GM18858 (cell line): Measurements from ENCODE around the gene BPTF.
"Not testable (repeated sequence)": the region's sequence is repeated elsewhere in the genome, so short reads cannot be mapped to it uniquely, and the experiment has no call there.

Source experiments
- ATAC-seq: cut with Tn5 transposase; IDR thresholded peaks from one replicate; pipeline ENCODE4 v1.9.1; 2021; ENCODE audit not compliant: unreplicated experiment

BPTF gene, protein sequence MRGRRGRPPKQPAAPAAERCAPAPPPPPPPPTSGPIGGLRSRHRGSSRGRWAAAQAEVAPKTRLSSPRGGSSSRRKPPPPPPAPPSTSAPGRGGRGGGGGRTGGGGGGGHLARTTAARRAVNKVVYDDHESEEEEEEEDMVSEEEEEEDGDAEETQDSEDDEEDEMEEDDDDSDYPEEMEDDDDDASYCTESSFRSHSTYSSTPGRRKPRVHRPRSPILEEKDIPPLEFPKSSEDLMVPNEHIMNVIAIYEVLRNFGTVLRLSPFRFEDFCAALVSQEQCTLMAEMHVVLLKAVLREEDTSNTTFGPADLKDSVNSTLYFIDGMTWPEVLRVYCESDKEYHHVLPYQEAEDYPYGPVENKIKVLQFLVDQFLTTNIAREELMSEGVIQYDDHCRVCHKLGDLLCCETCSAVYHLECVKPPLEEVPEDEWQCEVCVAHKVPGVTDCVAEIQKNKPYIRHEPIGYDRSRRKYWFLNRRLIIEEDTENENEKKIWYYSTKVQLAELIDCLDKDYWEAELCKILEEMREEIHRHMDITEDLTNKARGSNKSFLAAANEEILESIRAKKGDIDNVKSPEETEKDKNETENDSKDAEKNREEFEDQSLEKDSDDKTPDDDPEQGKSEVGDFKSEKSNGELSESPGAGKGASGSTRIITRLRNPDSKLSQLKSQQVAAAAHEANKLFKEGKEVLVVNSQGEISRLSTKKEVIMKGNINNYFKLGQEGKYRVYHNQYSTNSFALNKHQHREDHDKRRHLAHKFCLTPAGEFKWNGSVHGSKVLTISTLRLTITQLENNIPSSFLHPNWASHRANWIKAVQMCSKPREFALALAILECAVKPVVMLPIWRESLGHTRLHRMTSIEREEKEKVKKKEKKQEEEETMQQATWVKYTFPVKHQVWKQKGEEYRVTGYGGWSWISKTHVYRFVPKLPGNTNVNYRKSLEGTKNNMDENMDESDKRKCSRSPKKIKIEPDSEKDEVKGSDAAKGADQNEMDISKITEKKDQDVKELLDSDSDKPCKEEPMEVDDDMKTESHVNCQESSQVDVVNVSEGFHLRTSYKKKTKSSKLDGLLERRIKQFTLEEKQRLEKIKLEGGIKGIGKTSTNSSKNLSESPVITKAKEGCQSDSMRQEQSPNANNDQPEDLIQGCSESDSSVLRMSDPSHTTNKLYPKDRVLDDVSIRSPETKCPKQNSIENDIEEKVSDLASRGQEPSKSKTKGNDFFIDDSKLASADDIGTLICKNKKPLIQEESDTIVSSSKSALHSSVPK (N-terminal part only)

DNA sequence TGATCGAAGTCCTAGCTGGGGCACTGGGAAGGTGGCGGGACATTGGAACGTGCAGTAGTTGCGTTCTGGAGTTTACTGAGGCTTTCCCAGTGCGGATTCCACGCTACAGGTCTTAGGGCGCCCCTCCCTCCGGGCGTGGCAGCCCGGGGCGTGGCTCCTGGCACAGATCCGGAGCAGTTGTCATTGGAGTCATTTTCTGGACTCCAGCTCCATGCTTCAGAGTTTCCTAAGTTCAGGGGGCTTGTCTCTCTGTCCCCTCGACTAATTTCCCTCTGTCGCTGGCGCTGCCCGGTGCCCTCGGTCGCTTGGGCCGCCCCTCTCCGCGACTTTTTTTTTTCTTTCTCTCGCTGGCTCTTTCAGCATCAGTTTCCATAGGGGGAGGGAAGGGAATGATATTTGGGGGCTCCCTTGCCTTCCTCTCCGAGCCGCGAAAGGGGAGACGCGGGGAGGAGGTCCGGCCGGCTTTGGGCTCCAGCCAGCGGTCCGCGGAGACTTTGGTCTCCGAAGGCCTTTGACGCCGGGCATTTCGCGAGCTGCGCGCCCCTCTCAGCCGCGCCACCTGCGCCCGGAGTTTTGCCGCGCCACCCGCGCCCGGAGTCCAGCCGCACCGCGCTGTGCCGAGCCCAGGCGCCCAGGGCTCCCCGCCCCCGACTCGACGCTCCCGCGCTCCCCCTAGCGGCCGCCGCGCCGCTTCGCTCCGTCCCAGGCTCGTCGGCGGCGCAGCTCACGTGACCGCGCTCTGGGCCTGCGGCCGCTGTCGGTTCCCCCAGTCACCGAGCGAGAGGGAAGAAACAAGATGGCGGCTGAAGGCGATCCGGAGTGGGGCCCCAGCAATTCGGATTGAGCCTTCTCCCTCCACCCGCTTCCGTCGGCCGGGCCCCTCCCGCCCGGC is at the start of gene BPTF:
TSS of gene BPTF (plus strand) at position 769 of the 892 bp plus-strand sequence. CDS start 222 bp downstream, outside the sequence.
- ATAC-seq = peak; percentile 69

DNA sequence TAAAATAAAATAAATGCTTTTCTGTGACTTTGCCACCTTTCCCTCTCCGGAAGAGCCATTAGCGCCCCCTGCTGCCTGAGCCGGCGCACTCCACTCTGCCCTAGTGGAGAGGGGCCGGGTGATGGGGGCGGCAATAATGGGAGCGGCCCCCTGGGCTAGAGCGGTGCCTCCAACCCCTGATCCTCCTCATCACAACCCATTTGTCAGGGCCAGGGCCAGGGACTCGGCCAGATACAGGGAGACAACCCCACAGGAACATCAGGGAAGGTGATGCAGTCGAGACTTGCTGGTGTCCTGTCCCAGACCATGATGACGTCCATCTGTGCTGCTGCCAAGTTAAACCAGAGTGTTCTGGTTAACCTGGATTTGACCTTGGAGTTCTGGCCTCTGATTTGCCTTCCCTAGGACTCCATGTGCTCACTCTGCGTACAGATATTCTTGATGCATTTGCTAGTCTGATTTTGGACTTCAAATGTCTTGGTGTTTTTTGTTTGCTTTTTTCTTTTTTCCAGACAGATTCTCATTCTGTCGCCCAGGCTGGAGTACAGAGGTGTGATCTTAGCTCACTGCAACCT is 46.1 kb upstream of the BPTF start:
- no peak for ATAC-seq

DNA sequence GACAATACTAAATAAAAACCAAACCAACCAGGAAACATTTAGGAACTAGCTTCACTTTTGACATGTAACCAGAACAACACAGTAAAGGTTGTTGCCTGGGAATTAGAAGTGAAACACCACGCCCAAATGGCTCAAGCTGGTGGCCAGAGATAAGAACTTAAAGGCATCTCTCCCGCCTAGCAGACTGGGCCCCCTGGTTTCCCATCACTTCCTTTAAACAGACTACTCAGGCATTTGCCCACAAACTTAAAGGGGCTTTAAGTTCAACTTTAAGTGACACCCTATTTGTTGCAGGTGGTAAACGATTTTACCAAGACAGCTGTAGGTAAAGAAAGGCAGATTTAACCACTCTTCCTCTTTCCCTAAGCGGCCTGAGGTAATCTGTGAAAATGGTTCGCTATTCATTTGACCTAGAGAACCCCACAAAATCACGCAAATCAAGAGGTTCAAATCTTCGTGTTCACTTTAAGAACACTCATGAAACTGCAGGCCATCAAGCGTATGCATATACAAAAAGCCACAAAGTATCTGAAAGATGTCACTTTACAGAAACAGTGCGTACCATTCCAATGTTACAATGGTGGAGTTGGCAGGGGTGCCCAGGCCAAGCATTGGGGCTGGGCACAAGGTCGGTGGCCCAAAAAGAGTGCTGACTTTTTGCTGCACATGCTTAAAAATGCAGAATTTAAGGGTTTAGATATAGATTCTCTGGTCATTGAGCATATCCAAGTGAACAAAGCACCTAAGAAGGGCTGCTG is 40.8 kb upstream of the BPTF start:
- ATAC-seq = no peak

DNA sequence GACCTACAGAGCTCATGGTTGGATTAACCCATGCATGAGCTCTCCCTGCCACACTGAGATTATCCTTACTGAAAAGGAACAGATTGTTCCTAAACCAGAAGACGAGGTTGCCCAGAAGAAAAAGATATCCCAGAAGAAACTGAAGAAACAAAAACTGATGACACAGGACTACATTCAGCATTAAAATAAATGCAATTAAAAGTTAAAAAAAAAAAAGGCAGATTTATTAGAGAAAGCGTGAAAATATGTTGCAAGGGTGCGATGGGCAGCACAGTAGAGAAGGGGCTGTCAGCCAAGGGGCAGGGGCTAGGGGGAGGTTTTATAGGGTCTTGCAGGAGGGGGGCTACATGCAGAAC is 40.2 kb upstream of the BPTF start:
- no peak for ATAC-seq

DNA sequence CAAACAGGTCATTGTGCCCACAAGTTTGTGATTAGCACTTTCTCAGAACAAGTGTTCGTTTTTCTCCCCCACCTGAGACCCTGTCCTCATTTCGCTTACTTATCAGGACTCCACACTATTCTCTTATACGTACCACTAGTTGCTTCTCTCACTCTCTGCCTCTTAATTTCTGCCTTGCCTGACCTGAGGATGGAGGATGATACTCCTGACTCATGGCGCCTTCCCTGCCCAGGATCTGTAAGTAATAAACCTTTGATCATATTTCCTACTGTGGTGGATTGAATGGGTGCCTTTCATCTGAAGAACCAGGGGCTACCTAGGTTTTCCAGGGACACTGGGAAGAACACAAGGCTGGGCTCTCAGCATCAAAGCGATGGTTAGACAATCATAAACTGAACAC is 39.8 kb upstream of the BPTF start:
- no peak for ATAC-seq

DNA sequence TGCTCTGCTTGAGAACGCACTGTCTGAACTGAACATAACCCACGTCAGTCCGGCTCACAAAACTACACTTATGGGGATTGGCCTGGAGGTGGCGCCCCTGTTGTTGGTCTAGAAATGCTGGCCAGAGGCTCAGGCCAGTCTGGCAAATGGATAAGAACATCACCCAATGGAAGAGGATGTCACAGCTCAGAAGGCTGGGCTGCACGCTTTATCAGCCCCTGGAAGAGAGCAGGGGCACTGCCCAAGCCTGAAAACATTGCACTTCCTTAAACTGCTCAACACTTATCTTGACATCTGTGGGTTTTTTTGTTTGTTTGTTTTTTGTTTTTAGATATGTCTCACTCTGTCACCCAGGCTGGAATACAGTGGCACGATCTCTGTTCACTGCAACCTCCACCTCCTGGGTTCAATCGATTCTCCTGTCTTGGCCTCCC is 24.8 kb upstream of the BPTF start:
- ATAC-seq = peak; percentile 65

DNA sequence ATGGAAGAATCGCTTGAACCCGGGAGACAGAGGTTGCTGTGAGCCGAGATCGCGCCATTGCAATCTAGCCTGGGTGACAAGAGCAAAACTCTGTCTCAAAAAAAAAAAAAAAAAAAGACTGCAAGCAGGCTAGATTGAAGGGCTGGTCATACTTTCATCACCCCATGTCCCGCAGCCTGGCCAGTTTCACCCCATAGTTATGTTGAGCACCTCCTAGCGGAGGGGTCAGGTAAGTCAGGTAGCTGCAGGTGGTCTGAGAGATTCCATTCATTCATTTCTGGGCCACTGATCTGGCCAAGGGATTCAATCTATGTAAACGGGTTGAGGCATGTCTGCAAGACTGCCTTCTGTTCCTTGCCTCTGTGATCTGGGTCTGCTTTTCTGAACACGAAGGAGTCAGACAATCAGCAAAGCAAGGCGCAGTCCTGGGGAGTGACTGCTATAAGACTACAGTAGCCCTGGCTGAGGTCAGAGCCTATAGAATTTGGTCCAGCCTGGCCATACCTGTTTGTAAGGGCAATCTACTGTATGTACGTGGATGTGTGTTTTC is 23.6 kb upstream of the BPTF start:
- ATAC-seq = no peak

DNA sequence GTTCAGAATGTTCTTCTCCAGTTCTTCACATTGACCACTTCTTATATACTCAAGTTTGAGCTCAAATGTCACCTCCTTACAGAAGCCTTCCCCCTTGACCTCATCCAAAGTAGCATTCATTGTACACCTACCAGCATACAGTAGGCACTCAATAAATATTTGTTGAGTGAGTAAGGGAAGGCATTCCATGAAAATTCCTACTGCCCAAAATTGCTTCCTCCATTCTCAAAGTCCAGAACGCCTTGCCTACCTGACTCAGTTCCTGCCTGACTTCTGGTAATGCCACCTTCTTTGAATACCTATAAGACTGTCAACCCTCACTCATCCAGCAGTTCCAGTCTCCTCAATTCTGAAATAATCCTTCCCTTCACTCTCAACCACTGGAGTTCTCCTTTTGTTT is 14.8 kb upstream of the BPTF start:
- no peak for ATAC-seq

DNA sequence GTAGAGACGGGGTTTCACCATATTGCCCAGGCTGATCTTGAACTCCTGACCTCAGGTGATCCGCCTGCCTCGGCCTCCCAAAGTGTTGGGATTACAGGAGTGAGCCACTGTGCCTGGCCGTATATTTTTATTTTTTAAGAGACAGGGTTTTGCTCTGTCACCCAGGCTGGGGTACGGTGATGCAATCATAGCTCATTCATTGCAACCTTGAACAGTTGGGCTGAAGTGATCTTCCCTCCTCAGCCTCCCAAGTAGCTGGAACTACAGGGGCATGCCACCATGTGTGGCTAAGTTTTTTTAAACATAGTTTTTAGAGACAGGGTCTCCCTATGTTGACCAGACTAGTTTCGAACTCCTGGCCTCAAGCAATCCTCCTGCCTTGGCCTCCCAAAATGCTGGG is 12.9 kb upstream of the BPTF start:
- not testable (repeated sequence) for ATAC-seq

DNA sequence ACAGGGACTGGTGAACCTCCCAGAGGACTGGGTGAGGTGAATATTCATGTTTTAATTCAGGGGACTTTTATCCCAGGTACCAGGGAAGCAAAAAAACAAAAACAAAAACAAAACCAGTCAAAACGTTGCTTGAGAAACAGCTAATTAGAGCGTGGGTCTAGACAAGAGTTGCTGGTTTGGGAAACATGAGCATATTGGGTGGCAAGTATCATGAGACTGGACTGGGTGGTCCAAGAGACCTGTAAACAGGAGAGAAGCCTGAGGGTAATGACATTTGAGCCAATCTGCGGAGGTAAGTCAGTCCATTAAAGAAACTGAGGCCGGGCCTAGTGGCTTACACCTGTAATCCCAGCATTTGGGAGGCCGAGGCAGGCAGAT is 11.5 kb upstream of the BPTF start:
- no peak for ATAC-seq

DNA sequence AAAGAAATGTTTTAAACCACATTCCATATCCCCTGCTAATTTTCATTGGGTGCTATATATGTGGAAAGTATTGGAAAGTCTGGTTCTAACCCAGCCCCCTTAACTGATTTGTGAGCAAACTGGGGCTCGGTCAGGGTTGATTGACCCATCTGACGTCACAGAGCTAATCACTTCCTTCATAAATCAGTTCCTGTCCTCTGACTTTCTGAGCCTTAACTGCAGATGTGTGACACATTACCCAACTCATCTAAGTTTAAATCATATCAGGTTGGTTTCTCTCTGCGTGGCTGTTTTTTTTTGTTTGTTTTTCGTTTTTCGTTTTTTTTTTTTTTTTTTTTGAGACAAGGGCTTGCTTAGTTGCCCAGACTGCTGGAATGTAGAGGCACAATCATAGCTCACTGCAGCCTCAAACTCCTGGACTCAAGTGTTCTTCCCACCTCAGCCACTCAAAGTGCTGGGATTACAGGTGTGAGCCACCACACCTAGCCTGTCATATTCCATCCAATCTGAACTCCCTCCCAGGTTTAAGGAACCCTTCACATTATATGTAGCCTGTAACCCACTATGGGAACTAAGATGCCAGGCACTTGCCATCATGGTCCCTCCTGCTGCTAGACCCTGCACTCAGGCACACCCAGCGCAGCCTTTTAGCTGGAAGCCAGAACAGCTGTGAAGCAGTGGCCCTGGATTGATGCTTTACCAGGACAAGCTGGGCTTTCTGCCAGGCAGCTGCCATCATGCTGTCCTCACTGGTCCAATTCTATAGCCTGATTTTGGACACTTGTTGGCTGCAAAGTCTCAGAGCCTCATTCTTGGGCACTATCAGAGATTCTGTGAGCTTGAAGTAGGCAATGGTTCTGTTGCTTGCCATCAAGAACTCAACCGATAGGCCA is 6.9 kb upstream of the BPTF start:
- ATAC-seq = peak; percentile 76

DNA sequence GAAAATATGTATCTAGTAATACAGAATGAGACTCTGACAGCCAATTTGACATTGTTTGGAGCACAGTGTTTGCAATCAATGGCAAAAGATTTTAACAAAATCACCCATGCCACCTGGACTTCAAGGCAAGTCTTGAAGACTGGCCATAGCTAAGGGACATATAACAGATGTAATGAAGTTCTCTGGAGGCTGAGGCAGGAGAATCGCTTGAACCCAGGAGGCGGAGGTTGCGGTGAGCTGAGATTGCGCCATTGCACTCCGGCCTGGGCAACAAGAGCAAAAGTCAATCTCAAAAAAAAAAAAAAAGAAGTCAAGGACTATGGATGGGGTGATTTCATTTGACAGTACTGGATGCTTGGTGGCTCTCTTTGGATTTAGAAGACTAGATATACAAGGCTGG is 5.6 kb upstream of the BPTF start:
- no peak for ATAC-seq

DNA sequence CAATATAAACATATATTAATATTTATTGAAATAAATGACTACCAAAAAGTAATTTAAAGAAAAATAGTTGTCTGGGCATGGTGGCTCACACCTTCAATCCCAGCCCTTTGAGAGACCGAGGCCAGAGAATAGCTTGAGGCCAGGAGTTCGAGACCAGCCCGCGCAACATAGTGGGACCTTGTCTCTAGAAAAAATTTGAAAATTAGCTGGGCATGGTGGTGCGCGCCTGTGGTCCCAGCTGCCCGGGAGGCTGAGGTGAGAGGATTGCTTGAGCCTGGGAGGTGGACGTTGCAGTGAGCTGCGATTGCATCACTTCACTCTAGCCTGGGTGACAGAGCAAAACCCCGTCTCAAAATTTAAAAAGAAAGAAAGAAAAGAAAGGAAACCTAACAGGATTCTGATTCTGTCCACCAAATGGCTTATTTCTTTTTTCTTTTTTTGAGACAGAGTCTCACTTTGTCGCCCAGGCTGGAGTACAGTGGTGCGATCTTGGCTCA is 3.4 kb upstream of the BPTF start:
- no peak for ATAC-seq

DNA sequence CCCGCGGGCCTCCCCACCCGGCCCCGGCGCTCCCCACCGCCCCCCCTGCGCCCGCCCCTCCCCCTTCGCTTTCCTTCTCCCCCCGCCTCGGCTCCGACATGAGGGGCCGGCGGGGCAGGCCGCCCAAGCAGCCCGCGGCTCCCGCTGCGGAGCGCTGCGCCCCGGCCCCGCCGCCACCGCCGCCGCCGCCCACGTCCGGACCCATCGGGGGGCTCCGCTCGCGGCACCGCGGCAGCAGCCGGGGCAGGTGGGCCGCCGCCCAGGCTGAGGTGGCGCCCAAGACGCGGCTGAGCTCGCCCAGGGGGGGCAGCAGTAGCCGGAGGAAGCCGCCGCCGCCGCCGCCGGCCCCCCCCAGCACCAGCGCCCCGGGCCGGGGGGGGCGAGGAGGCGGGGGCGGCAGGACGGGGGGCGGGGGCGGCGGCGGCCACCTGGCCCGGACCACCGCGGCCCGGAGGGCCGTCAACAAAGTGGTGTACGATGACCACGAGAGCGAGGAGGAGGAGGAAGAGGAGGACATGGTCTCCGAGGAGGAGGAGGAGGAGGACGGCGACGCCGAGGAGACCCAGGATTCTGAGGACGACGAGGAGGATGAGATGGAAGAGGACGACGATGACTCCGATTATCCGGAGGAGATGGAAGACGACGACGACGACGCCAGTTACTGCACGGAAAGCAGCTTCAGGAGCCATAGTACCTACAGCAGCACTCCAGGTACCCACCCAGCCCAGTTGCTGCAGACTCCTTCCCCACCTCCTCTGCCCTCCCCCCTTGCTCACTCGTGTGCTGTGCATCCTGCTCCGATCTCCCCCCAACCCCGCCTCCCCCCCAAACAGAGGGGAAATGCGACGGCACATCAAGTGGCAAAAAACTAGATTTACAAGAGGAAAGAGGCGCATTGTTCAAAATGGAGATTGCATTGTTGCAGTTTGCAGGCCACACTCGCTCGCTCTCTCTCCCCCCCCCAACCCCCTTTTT is 611 bp downstream of the BPTF start:
- peak; percentile 4 for ATAC-seq

DNA sequence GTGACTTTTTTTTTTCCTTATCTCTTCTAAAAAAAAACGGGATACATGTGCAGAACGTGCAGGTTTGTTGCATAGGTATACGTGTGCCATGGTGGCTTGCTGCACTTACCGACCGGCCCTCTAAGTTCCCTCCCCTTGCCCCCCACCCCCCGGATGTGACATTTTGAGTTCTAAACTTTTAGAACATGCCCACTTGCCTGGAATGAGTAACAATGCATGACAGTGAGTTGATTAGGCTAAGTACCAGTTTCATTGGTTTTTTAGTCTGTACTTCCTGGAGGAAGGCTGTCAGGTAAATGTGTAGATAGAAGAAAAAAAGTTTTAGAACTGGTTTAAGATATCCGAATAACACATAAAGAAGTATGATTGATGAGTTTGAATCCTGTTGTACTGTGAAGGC is 4.0 kb downstream of the BPTF start:
- ATAC-seq = no peak

DNA sequence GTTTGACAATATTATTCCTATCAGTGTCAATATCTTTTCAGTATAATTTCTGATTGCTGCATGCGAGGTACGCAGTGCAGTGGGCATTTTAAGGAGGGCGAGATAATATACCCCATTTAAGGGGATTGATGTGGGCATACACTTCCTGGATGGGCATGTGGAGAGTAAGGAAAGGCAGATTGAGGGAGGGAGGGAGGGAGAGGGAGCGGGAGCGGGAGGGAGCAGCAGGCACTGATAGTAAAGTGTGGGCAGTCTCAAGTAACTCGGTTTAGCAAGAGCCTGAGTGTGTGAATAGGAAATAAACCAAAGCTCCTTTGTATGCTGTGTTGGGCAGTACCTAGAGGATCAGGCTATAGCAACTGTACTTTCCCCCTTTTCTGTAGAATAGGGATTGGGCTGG is 5.1 kb downstream of the BPTF start:
- no peak for ATAC-seq

DNA sequence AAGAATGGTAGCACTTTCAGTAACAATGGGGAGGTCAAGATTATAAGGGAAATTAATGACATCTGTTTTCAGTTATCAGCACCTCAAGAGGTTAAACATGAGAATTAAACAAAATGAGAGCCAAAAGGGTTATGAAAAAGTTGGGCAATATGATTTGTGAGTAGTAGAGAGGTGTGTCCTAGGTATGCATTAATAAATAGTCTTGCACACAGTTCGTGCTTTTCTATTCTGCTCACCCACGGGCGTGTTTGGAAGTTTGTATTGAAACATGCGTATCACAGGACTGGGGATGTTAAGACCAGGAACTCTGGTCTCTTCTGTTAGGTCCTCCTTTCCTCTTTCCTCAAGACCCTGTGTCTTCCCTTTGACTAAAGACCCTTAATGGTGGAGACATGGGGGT is 6.0 kb downstream of the BPTF start:
- no peak for ATAC-seq
